ENCODE results near the gene CRTAP.
"Not testable (repeated sequence)": the region's sequence is repeated elsewhere in the genome, so short reads cannot be mapped to it uniquely, and the experiment has no call there.

The CRTAP gene

DNA sequence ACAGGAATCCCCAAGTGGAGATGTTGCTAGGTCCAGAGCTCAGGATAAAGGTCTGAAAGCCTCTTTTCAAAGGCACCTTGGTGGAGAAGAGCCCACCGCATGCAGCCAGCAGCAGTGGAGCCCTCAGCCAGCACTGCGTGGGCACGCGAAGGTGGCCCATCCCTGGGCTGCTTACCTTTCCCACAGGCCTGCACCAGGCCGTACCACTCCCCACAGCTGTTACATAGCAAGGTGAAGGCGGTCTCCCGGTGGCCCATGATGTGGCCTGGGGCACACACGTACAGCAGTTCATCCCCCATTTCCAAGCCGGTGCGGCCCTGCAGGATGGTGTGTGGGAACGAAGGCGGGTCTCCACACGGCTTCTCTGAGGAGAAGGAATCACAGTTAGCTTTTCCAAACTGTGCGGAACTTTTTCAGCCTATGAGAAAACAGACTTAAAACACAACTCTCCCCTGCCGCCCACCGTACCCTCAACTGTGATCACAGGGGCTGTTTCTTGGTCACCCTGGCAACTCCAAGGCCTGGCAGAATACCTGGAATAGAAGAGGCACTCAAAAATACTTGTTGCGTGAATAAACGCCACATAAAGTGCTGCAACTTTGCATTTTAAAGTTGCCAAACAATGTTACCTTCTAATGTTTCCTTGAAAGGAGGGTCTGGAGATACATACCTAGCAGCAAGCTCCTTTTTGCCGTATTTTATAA, 61.0 kb downstream of the CRTAP start:
- no peak for DNase-seq (ENCODE audit: low read depth in 2 of 2)

DNA sequence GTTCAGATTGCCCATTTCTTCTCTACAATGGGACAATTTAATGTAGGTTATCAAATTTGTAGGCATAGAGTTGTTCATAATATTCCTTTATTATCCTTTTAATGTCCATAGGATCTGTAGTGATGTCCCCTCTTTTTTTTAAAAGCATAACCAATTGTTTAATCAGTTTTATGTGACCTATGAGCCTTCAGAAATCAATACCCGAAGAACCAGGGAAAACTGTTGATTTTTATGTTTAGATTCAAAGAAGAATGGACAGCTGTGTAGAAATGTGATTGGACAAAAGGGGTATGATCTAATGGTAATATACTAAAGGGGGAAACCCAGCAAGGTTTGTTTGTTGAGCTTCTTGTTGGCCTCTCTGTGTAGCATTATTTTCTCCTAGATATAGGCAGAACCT, 65.3 kb downstream of the CRTAP start:
- DNase-seq (ENCODE audit: low read depth in 2 of 2), result no peak

DNA sequence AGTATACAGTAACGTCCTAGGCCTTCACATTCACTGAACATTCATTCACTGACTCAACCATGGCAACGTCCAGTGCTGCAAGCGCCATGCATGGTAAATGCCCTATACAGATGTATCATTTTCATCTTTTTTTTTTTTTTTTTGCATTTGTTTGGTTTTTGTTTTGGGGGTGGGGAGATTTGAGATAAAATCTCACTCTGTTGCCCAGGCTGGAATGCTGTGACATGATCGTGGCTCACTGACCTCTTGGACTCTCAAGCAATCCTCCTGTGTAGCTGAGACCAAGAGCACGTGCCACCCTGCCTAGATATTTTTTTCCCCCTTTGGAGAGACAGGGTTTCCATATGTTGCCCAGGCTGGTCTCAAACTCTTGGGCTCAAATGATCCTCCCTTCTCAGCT, 67.4 kb downstream of the CRTAP start:
- DNase-seq (ENCODE audit: low read depth in 2 of 2), result no peak

DNA sequence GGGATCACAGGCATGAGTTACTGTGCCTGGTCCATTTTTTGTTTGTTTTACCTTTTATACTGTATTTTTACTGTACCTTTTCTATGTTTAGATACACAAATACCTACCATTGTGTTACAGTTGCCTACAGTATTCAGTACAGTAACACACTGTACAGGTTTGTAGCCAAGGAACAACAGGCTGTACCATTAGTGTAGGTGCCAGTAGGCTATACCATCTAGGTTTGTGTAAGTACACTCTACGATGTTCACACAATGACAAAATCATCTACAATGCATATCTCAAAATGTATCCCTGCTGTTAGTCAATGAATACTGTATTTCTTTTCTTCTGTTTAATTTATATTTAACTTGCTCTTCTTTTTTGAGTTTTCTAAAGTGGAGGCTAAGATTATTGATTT, 67.8 kb downstream of the CRTAP start:
- not testable (repeated sequence) for DNase-seq (ENCODE audit: low read depth in 2 of 2)

DNA sequence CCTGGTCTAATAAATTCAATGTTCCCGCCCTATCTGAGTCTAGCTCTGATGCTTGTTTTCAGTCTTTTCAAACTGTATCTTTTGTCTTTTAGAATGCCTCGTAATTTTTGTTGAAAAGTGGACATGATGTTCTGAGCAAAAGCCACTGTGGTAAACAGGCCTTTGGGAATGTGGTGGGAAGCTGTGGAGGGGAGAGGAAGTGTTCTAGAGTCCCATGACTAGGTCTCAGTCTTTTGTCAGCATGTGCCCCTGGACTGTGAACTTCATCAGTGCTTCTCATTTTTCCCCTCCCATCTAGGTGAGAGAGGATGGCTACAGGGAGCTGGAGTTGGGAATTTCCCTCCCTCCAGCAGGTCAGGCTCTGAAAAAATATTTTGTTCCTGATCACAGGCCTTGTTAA, 71.0 kb downstream of the CRTAP start:
- no peak for DNase-seq (ENCODE audit: low read depth in 2 of 2)

DNA sequence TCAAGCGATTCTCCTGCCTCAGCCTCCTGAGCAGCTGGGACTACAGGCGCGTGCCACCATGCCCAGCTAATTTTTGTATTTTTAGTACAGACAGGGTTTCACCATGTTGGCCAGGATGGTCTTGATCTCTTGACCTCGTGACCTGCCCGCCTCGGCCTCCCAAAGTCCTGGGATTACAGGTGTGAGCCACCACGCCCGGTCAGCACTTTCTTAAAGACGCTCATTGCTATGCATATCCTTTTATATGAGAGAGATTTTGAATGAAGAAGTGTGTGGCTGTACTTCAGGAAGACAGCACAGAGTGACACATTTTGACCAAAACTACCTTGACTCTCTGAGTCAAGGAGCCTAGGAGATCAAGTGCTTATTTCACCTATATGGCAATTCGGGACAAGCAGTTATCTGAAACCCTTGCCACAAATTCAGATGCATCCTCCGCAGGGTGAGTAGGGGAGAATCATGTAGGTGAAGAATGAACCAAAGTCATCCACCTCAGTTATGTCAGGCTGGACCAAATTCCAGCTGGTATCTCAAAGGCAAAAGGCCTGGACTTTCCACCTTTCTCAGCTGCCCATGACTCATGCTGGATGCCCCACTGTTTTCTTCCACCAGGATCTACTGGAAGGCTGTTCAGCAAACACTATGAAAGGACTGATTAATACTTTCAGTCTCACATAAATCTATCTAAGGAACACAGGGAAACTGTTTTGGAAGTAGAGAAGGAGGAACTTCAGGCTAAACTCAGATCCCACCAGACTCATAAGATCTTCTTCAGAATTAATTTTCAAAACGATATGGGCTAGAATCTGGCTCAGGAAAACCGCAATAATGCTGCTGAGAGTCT, 72.9 kb downstream of the CRTAP start:
- no peak for DNase-seq (ENCODE audit: low read depth in 2 of 2)

DNA sequence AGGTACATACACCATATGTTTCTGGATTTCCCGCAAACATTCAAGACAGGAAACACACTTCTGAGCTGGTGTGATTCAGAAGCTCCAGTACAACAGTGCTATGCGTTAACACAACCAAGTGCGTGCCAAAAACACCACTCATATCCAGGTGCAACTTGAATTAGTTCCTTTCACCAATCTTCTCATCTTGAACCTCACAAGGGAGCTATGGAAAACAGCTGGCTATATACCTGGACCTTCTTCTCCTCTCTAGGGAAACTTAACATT, 73.5 kb downstream of the CRTAP start:
- DNase-seq (ENCODE audit: low read depth in 2 of 2), result no peak

DNA sequence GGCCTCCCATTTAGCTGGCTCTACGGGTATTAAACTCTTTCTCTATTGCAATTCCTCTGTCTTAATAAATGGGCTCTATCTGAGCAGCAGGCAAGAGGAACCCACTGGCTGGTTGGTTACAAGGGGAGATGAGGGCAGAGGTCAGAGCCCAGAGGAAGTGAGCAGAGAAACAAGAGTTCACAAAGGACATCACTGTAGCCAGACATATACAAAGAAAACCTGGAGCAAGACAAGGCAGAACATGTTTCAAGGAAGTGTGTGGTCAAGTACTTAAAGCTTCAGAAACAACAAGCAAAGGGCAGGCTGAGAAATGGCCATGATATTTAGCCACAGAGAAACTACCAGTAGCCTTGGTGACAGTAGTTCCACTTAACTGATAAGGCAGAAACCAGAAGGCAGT, 80.5 kb downstream of the CRTAP start:
- no peak for DNase-seq (ENCODE audit: low read depth in 2 of 2)

DNA sequence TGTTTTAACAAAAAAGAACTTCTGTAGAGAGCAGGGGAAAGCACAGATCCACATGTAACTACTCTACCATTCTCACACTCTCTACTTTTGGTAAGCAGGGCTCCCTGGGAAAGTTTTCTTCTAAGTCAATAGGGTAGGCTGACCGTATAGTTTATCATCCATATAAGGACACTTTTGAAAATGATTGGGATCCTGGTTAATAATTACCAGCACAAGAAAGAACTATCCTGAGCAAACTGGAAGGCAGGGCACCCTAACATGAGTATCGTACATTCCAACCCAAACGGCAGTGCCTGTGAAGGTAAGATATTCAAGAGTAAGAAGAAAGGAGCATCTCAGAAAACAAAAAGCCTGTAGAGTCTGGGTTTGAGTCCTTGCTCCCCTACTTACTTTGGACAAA, 82.7 kb downstream of the CRTAP start:
- DNase-seq (ENCODE audit: low read depth in 2 of 2), result no peak
